Right lobe of liver (tissue), 6 donors: ENCODE data around the gene KCNG4. TPM values are rescaled to one million over a fixed set of nuclear protein-coding genes. Genes with fewer than 3 reads are reported as not detected.

Experiments used
- ATAC-seq, 4 donors: fragments of 200-7000 bp; cut with Tn5 transposase; one replicate each; pipeline ENCODE4 v1.9.1; 2020; ENCODE audit warnings: mild to moderate bottlenecking in 4 of 4, moderate library complexity in 4 of 4
- DNase-seq, 3 donors: peaks; one replicate each; pipeline ENCODE4 v3.0.0-alpha.2; 2020
- H3K27ac ChIP-seq, 3 donors: fragments of 200-600 bp; one replicate each; pipeline ENCODE4 v1.8.0; 2022
- H3K27me3 ChIP-seq, 2 donors: fragments of 200-600 bp; one replicate each; pipeline ENCODE4 v1.8.0; 2022
- H3K36me3 ChIP-seq, 4 donors: fragments of 200-600 bp; sonication (generic) in 1 of 4; one replicate each; pipeline versions ENCODE4 v1.5.1 to v1.8.0; 2017 to 2022; ENCODE audit warnings: control low read depth in 1 of 4
- H3K4me1 ChIP-seq, 4 donors: fragments of 200-600 bp; sonication (generic) in 1 of 4; one replicate each; pipeline versions ENCODE4 v1.5.1 to v1.8.0; 2017 to 2022; ENCODE audit warnings: control low read depth in 1 of 4
- H3K4me3 ChIP-seq, 3 donors: fragments of 200-600 bp; one replicate each; pipeline ENCODE4 v1.8.0; 2022
- H3K9me3 ChIP-seq, 4 donors: fragments of 200-600 bp; sonication (generic) in 1 of 4; one replicate each; pipeline versions ENCODE4 v1.5.1 to v1.8.0; 2017 to 2022; ENCODE audit warnings: control low read depth in 1 of 4
- POLR2A ChIP-seq: fragments of 450-650 bp; IDR thresholded peaks from one replicate; pipeline ENCODE4 v1.6.1; 2017; ENCODE audit warnings: antibody characterized with exemption, mild to moderate bottlenecking
- WGBS: methylation state at CpG from one replicate; pipeline ENCODE4 v1.1.6; 2018; ENCODE audit warnings: low coverage, low lambda C conversion rate; ENCODE audit not compliant: insufficient coverage; ENCODE audit errors: missing lambda C conversion rate; 5-methylcytosine and 5-hydroxymethylcytosine counted together
- intact Hi-C, 2 donors: fragments of 100-400 bp; cut with DNase I; formaldehyde crosslinking; loops; one replicate each; pipeline versions ENCODE4 v1.11.2 to v1.14.1; 2022
- total RNA-seq, 6 experiments: library from RNA; depleted of rRNA in 2 of 6; stranded (reverse); fragments of >200 nt in 2 of 6; fragmentation: NEBNext Ultra II Directional in 3 of 6; extraction: Animal tissue kit (Norgen Biotek cat#: 25700) in 3 of 6; gene quantifications; one replicate each; pipeline versions ENCODE4 v1.1.0 to v1.2.4, GENCODE V29; 2016 to 2023
- TF ChIP-seq, protein P1 (sequence below), 4 donors: fragments of 200-600 bp in 3 of 4; fragments of 450-650 bp in 1 of 4; IDR thresholded peaks; one replicate each; pipeline versions ENCODE4 v1.5.1 to v1.8.0; 2016 to 2022; ENCODE audit warnings: antibody characterized with exemption in 4 of 4, mild to moderate bottlenecking in 2 of 4
- donor health status: DM: no; HTN: yes; CAD: no.
- donor health status: DM: no; HTN: no; CAD: no.
- donor health status: DM: no; HTN: no; CAD: no.
- donor health status: DM: no; HTN: yes; CAD: no.
- donor health status: DM: no; HTN: yes; CAD: no.

Gene KCNG4
- total RNA-seq, 6 experiments from 2014 or later, result not detected

GRCh38 chr16:84236671-84237070 lies 3.1 kb downstream of the KCNG4 start:
- intact Hi-C loops, result no loop called here
- 56% methylated on average over 5 of the region's 25 CpGs for WGBS
- TF ChIP-seq POLR2A, result no peak
- TF ChIP-seq, protein P1, sequence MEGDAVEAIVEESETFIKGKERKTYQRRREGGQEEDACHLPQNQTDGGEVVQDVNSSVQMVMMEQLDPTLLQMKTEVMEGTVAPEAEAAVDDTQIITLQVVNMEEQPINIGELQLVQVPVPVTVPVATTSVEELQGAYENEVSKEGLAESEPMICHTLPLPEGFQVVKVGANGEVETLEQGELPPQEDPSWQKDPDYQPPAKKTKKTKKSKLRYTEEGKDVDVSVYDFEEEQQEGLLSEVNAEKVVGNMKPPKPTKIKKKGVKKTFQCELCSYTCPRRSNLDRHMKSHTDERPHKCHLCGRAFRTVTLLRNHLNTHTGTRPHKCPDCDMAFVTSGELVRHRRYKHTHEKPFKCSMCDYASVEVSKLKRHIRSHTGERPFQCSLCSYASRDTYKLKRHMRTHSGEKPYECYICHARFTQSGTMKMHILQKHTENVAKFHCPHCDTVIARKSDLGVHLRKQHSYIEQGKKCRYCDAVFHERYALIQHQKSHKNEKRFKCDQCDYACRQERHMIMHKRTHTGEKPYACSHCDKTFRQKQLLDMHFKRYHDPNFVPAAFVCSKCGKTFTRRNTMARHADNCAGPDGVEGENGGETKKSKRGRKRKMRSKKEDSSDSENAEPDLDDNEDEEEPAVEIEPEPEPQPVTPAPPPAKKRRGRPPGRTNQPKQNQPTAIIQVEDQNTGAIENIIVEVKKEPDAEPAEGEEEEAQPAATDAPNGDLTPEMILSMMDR (IDR thresholded peaks at IDR 0.05), result no peak
- Histone ChIP-seq H3K4me1 (no peaks in the 10 kb centered on the region), H3K27me3 (no peaks in the 10 kb centered on the region), H3K27ac (no peak overlapping the region), H3K36me3 (no peaks in the 10 kb centered on the region), H3K9me3 (no peaks in the 10 kb centered on the region), H3K4me3 (no peak overlapping the region)
- DNase-seq (no peak), ATAC-seq (no peak)

GRCh38 chr16:84234321-84235241 lies 5.2 kb downstream of the KCNG4 start:
- TF ChIP-seq, protein P1 (IDR thresholded peaks at IDR 0.05), result no peak
- TF ChIP-seq POLR2A, result no peak
- Histone ChIP-seq H3K27ac (no peak overlapping the region), H3K9me3 (no peaks in the 10 kb centered on the region), H3K36me3 (no peaks in the 10 kb centered on the region), H3K27me3 (no peaks in the 10 kb centered on the region), H3K4me3 (no peak overlapping the region), H3K4me1 (no peaks in the 10 kb centered on the region)
- intact Hi-C loops, result no loop called here
- ATAC-seq (peak in 1 of 4 donors; percentile 30), DNase-seq (no peak)
- WGBS, result 50% methylated on average over 13 of the region's 21 CpGs

DNA sequence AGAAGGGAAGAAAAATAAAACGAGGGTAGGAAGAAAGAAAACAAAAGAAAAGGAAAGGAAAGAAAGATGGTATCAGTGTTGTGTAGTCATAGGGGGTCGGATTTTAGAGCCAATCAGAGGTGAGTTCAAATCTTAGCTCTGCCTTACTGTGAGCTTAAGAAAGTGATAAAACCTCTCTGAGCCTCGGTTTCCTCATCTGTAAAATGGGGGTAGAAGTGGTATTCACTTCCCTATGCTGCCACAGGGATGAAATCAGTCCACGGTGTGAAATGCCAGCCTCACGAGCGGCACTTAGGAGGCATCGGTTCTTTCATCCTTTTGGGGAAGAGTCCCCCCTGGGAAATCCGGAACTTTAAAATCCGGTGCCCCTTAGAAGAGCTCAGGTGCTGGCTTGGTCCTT lies 6.1 kb downstream of the KCNG4 start:
- H3K4me3 ChIP-seq, result no peak overlapping the region
- no peak overlapping the region for H3K27ac ChIP-seq
- DNase-seq (no peak), ATAC-seq (no peak)
- no peaks in the 10 kb centered on the region for H3K9me3 ChIP-seq
- no peaks in the 10 kb centered on the region for H3K4me1 ChIP-seq
- intact Hi-C loops, result no loop called here
- H3K27me3 ChIP-seq, result no peaks in the 10 kb centered on the region
- 44% methylated on average over 5 of the region's 9 CpGs for WGBS
- no peaks in the 10 kb centered on the region for H3K36me3 ChIP-seq
- TF ChIP-seq, protein P1 (IDR thresholded peaks at IDR 0.05), result no peak
- TF ChIP-seq POLR2A, result no peak

DNA sequence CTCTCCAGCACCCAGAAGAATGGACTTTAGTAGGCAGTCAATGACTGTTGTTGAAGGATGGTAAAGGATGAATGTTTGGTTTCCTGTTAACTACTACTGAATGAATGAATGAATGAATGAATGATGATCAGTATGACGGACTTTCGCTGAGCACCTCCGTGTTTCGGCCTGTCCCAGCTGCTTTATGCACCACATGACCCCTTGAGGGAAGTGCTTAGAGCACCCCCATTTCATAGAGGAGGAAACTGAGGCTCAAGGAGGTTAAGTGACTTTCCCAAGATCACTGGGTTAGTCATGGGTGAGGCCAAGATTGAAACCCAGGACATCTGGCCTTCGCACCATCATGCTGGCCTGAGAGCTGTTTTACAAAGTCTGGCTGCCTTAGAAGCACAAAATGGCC lies 6.8 kb downstream of the KCNG4 start:
- intact Hi-C loops, result no loop called here
- H3K27me3 ChIP-seq, result no peaks in the 10 kb centered on the region
- H3K36me3 ChIP-seq, result no peaks in the 10 kb centered on the region
- TF ChIP-seq POLR2A, result no peak
- TF ChIP-seq, protein P1 (IDR thresholded peaks at IDR 0.05), result no peak
- ATAC-seq (no peak), DNase-seq (no peak)
- no peak overlapping the region for H3K27ac ChIP-seq
- no peaks in the 10 kb centered on the region for H3K9me3 ChIP-seq
- no peak overlapping the region for H3K4me3 ChIP-seq
- 72% methylated on average over 5 of the region's 5 CpGs for WGBS
- no peaks in the 10 kb centered on the region for H3K4me1 ChIP-seq
